ENCODE results near the gene DDA1.
"Not testable (repeated sequence)": the region's sequence is repeated elsewhere in the genome, so short reads cannot be mapped to it uniquely, and the experiment has no call there.

The DDA1 gene

GRCh38 chr19:17309198-17309964 is at the start of gene DDA1:
Gene DDA1 (plus strand): TSS chr19:17309563. CDS start chr19:17309655, 92 bp downstream.
- peak; percentile 99 for DNase-seq

- no peak for DNase-seq
Measured at GRCh38 chr19:17259934-17260333, 49.4 kb upstream of the DDA1 start.

- peak; percentile 83 for DNase-seq
Measured at GRCh38 chr19:17260842-17261325, 48.5 kb upstream of the DDA1 start.

- no peak for DNase-seq
Measured at GRCh38 chr19:17262557-17262956, 46.8 kb upstream of the DDA1 start.

- DNase-seq, result no peak
Measured at GRCh38 chr19:17263712-17264640, 45.4 kb upstream of the DDA1 start.

GRCh38 chr19:17264641-17264979 is 44.8 kb upstream of the DDA1 start, which contains the start of gene USHBP1:
Gene USHBP1 (minus strand): TSS chr19:17264745. CDS start chr19:17264299, 446 bp downstream.
- DNase-seq, result no peak

- DNase-seq, result no peak
Measured at GRCh38 chr19:17266026-17266425, 43.3 kb upstream of the DDA1 start.

- DNase-seq, result no peak
Measured at GRCh38 chr19:17266589-17266974, 42.8 kb upstream of the DDA1 start.

- DNase-seq, result peak; percentile 99
Measured at GRCh38 chr19:17266975-17267788, 42.2 kb upstream of the DDA1 start, which contains the start of gene BABAM1. Gene BABAM1 (plus strand): TSS chr19:17267443. CDS start chr19:17268807, 1,364 bp downstream.

- no peak for DNase-seq
Measured at GRCh38 chr19:17268754-17269153, 40.6 kb upstream of the DDA1 start.

GRCh38 chr19:17274892-17275291 is 34.5 kb upstream of the DDA1 start:
- DNase-seq, result not testable (repeated sequence)

GRCh38 chr19:17275441-17276175 is 33.8 kb upstream of the DDA1 start:
- DNase-seq, result no peak

- DNase-seq, result no peak
Measured at GRCh38 chr19:17279436-17279835, 29.9 kb upstream of the DDA1 start.

- DNase-seq, result no peak
Measured at GRCh38 chr19:17281391-17282304, 27.7 kb upstream of the DDA1 start, which contains the start of gene ANKLE1. Gene ANKLE1 (plus strand): TSS chr19:17281901. CDS start chr19:17281921, 20 bp downstream.

- DNase-seq, result peak; percentile 52
Measured at GRCh38 chr19:17282488-17283125, 26.8 kb upstream of the DDA1 start.

GRCh38 chr19:17283504-17283996 is 25.8 kb upstream of the DDA1 start:
- no peak for DNase-seq

GRCh38 chr19:17285415-17286135 is 23.8 kb upstream of the DDA1 start:
- DNase-seq, result no peak

- DNase-seq, result no peak
Measured at GRCh38 chr19:17286263-17286662, 23.1 kb upstream of the DDA1 start.

- DNase-seq, result no peak
Measured at GRCh38 chr19:17286752-17287151, 22.6 kb upstream of the DDA1 start.
